EL (cell line): ENCODE results near the gene PROCR.
"Not testable (repeated sequence)": the region's sequence is repeated elsewhere in the genome, so short reads cannot be mapped to it uniquely, and the experiment has no call there.

Experiments used
- DNase-seq: peaks from one replicate; pipeline ENCODE4 v3.0.0-alpha.2; 2016

PROCR gene

GRCh38 chr20:35196313-35196712, 24.4 kb downstream of the PROCR start:
- no peak for DNase-seq

- DNase-seq = peak; percentile 61
Observed at GRCh38 chr20:35199740-35200139, 27.9 kb downstream of the PROCR start.

- peak; percentile 78 for DNase-seq
Observed at GRCh38 chr20:35200267-35200666, 28.4 kb downstream of the PROCR start.

GRCh38 chr20:35201467-35201866, 29.6 kb downstream of the PROCR start:
- DNase-seq = not testable (repeated sequence)

- DNase-seq = no peak
Observed at GRCh38 chr20:35206802-35207201, 34.9 kb downstream of the PROCR start.

GRCh38 chr20:35207950-35208611, 36.2 kb downstream of the PROCR start:
- DNase-seq = peak; percentile 80

GRCh38 chr20:35215066-35215956, 43.4 kb downstream of the PROCR start:
- peak; percentile 94 for DNase-seq

- DNase-seq = no peak
Observed at GRCh38 chr20:35216541-35216940, 44.7 kb downstream of the PROCR start.

GRCh38 chr20:35223941-35224340, 52.1 kb downstream of the PROCR start:
- DNase-seq = no peak

GRCh38 chr20:35224536-35224935, 52.7 kb downstream of the PROCR start:
- no peak for DNase-seq

- no peak for DNase-seq
Observed at GRCh38 chr20:35225319-35226125, 53.6 kb downstream of the PROCR start.

GRCh38 chr20:35226126-35226883, 54.4 kb downstream of the PROCR start, which contains the start of gene MMP24:
MMP24 (plus strand) TSS chr20:35226690; CDS start chr20:35226739, 49 bp downstream.
- no peak for DNase-seq
